Liver (tissue), 3 donors: Measurements from ENCODE around the gene ZNF341.

ENCODE experiments used
- RAD21 ChIP-seq, 2 donors: IDR thresholded peaks; 2 replicates each; pipeline ENCODE4 v1.6.1; 2016; ENCODE audit warnings: antibody characterized with exemption in 2 of 2, mild to moderate bottlenecking in 2 of 2
- REST ChIP-seq: IDR thresholded peaks from 2 replicates; pipeline ENCODE4 v1.6.1; 2016; ENCODE audit warnings: antibody characterized with exemption, mild to moderate bottlenecking
- TF ChIP-seq, protein P1 (sequence below): fragments of 150-350 bp; IDR thresholded peaks from 2 replicates; pipeline ENCODE4 v1.5.1; 2017; ENCODE audit warnings: improper control_type of control experiment, low read depth, low read length; ENCODE audit not compliant: missing input control
- donor health status: healthy.
- donor health status: healthy.

DNA sequence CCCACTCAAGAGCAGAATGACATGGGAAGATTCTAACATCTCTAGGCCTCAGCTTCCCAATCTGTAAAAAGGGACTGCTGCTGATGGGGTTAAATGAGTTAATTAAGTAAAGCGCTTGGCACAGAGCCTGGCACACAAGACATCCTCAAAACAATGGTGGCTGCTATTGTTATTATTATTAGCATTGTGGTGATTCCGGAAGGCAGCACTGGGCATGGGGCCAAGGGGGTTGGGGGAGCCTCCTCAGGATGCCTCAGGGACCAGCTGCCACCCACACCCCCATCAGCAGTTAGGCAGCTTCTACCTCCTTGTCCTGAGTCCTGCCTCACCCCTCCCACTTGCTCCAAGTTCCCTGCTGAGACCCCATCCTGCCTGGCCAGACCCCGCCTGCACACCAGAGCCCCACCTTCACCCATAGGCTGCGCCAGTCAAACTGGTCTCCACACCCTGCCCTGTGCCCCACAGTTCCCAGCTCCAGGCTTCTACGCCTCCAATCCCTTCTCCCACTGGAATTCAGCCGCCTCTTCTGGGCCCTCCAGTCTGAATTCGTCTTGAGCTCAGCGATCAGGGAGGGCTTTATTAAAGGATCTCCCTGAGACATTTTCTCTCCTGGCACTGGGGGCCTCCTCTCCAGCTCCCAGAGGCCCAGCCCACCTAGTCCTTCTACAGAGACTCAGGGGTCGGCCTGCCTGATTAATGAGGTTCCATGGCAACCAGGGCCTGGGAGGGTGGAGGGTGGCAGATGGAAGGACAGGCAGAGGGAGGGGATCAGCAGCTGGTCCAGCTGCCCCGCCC lies 47.1 kb upstream of the ZNF341 start:
- TF ChIP-seq, protein P1, sequence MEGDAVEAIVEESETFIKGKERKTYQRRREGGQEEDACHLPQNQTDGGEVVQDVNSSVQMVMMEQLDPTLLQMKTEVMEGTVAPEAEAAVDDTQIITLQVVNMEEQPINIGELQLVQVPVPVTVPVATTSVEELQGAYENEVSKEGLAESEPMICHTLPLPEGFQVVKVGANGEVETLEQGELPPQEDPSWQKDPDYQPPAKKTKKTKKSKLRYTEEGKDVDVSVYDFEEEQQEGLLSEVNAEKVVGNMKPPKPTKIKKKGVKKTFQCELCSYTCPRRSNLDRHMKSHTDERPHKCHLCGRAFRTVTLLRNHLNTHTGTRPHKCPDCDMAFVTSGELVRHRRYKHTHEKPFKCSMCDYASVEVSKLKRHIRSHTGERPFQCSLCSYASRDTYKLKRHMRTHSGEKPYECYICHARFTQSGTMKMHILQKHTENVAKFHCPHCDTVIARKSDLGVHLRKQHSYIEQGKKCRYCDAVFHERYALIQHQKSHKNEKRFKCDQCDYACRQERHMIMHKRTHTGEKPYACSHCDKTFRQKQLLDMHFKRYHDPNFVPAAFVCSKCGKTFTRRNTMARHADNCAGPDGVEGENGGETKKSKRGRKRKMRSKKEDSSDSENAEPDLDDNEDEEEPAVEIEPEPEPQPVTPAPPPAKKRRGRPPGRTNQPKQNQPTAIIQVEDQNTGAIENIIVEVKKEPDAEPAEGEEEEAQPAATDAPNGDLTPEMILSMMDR = no peak
- TF ChIP-seq REST (no peak), RAD21 (IDR thresholded peaks at IDR 0.05) (no peak)
